TTC549 (cell line): ENCODE results near the gene LIN7B.
"Not testable (repeated sequence)": the region's sequence is repeated elsewhere in the genome, so short reads cannot be mapped to it uniquely, and the experiment has no call there.

Experiments used
- FAIRE-seq: peaks from 2 replicates; lab custom pipeline; 2012; peaks lifted over from hg19 to GRCh38; lab: Jason Lieb, UNC

Gene LIN7B

DNA sequence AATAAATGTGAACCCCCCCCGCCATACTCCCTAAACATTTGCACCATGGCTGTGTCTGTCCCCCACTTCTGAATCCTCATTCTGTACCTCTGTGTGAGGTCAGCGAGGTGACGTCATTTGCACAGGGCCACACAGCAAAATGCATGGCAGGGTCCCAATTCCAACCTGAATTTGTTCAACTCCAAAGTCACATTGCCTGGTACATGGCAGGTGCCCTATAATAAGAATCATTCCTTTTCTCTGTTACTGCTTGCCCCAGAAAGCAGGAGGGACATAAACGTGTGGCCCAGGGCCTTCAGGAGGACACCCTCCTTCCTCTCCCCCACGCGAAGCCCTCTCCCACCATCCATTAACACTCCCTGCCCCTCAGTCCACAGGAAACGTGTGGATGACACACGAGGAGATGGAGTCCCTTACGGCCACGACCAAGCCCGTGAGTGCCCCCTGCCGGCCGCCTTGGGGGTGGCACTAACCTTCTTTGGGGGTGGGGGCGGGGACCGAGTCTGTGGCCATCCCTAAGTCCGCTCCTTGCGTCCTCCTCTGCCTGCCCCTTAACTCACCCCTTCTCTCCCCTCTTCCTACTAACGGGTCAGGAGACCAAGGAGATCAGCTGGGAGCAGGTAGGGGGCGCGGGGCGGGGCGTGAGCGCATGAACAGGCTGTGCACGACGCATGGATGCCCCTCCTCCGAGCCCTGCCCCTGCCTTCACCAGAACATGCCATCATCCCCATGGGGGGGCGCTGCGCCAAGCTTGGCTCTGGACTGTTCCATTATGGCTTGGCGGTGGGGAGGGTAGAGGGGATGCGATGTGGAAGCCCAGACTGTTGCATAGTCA lies 31.6 kb downstream of the LIN7B start:
- FAIRE-seq, result no peak

- FAIRE-seq, result not testable (repeated sequence)
Measured at GRCh38 chr19:49146408-49146770, 32.2 kb downstream of the LIN7B start.

DNA sequence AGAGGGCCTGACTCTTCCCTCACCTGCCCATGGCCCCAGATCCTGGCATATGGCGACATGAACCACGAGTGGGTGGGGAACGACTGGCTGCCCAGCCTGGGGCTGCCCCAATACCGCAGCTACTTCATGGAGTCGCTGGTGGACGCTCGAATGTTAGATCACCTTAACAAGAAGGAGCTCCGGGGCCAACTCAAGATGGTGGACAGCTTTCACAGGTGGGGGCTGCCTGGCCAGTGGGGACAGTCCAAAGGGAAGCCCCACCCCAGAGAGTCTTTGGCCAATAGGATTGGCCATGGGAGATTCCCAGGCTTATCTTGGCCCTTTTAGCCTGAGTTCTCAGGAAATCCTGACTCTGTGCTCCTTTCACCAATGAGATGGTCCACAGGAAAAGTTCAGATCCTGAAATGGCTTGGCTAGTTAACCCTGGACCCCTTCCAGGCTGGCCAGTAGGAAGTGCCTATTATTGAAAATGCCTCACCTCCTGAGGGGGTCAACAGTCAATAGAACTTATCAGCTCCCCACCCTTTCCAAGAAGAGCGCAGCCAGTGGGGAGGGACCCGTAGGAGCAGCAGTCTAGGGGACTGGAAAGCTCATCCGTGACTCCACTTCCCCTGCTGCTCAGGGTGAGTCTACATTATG lies 34.0 kb downstream of the LIN7B start:
- FAIRE-seq, result no peak

GRCh38 chr19:49148784-49149651 lies 34.8 kb downstream of the LIN7B start:
- peak; percentile 65 for FAIRE-seq

GRCh38 chr19:49149652-49150105 lies 35.5 kb downstream of the LIN7B start:
- FAIRE-seq, result no peak

DNA sequence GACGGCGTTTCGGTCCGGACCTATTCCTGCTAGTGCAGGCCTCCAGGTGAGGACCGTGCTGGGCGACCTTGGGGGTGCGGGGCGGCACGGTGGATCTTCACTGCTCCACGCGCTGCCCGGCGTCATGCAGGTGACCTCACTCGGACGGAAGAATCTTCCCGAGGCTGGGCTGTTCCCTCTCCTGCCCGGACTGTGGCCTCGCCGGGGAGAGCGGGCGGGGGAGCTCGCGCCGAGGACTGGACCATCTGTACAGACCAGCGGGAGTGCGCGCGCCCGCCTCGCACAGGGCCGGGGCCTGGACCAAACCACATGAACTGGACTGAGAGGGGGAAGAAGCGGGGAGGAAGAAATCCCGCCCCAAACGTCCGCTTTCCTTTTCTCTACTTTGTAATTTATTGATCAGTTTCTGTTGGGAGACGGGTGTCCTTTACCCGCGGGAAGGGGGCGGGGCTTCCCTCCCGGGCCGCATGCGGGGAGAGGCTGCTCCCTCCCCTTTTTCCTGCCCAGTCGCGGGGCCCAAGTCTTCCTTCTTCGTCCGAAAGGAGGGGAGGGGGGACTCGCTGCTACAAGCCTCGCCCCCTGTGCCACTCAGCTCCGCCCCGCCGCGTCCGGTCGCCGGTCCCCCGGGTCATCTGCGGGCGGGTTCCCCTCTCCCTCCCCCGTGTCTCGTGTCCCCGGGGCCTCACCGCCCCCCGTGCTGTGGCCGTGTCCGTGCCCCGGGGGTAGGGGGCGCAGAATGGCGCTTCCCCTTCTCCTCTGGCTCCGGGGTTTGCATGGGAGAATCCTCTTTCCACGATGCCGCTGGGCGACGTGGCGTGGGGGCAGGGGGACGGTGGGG lies 36.2 kb downstream of the LIN7B start:
- no peak for FAIRE-seq

- no peak for FAIRE-seq
Measured at GRCh38 chr19:49150944-49151243, 36.7 kb downstream of the LIN7B start.

DNA sequence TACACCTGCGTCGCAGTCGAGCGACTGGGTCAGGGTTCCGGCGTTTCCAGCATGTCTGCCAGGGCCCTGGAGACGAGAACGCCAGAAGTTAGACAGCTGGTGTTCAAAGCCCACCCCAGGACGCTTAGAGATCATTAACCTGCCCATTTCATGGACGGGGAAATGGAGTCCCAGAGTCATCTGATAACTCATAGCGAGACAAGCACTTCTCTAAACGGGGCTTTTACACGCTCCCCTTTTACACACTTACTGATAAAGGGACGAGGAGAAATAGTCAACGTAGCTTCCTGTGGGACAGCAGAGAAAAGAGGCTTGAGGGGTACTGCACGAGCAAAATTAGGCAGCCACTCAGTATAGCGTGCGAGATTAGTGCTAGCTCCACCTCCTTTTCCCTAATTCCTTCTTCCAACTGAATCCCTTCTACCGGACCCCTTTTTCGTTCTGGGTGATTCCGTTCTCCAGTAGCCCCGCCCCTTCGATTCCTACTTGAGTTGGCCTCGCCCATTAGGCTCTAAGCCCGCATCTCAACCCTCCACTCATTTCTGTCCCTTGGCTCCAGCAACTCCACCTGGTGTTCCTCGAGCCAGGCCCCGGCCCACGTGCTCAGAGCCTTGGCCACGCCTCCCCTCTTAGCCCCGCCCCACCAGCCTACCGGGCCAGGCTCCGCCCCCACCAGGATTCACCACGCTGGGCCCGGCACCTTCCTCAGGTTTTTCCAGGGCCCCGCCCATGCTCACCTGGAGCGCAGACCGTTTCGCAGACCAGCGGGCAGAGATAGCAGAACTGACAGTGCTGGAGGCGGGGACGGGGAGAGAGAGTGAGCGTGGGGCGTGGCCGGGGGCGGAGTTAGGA lies 37.3 kb downstream of the LIN7B start:
- FAIRE-seq, result peak; percentile 92

DNA sequence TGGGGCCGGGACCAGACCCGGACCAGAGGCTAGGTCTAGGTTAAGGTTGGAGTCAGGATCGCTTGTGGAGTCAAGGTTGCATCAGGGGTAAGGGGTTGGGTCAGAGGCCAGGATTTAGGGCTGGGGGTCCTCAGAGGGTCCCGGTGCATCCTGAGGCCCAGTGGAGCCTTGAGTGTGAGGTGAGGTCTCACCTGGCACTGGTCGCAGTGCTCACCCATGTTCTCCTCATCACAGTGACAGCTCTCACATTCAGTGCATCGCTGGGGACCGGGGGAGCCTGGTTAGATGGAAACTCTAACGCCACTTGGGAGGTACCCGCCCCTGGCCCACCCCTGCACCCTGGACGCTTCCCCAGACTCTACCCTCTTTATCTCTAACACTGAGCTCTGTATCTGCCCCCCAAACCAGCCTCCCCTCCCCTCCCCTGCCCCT lies 38.0 kb downstream of the LIN7B start:
- no peak for FAIRE-seq

DNA sequence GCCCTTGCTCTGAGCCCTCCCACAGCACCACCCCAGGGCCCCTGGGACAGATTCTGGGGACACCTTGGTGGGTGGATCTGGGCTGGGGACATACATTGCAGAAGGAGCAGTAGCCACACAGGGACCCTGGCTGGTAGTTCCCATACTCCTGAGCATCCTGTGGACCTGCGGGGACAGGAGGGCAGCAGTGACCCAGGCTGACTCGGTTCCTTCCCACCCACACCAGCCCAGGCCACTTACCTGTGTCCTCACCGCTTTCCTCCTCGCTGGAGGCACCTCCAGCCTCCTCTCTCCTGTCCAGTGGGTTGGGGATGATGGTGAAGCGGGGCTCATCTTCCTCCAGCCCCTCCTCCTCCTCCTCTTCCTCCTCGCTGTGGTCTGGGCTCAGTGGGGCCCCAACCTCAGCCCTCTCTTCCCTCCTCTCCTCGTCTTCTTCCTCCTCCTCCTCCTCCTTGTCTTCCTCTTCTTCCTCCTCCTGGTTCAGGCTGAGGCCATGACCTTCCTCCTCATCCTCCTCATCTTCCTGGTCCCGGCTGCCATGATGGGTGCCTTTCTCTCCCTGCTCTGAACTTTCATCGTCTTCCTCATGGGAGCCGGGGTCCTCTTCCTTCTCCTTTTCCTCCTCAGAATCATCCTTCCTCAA lies 39.1 kb downstream of the LIN7B start:
- FAIRE-seq, result no peak

DNA sequence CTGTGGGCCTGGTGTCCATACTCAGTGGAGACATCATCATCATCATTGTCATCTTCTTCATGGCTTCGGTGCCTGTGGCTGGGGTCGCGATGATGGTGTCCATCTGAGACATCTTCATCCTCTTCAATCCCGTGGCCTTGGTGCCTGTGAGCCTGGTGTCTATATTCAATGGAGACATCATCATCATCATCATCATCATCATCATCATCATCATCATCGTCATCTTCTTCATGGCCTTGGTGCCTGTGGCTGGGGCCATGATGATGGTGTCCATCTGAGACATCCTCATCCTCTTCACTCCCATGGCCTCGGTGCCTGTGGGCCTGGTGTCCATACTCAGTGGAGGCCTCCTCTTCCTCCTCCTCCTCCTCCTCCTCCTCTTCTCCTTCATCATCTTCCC lies 40.1 kb downstream of the LIN7B start:
- FAIRE-seq, result no peak

DNA sequence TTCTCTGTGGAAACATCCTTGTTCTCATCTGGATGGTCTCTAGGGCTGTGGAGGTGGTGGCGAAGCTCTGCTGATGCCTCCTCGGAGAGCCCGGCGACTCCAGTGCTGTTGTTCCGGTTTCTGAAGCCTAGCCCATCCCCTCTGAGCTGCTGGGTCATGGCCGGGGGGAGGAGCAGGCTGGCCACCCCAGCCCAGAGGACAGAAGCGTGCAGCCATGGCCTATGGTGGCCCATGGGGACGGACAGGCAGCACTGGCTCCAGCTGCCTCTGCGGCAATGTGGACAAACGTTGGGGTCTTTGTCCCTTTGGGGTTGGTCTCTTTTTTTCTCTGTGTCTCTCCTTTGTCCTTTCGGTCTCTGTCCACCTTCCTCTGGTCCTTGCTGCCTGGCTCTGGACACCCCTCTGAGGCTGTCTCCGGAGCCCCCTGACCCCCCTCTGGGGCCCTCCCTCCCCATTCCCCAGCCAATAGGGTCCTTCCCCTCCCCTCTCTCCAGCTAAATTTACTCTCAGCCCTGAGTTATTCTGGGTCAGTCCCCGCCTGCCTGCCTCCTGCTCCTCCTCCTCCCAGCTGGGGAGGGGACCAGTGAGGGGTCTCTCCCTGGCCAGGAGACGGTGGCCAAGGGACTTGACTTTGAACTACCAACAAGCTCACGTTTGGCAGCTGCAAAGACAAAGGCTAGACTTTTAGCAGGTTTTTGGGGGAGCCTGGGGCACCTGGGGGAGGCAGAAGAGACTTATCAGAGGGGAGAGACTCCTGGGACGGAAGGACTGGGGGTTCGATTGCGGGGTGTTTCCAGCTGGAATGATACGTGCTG lies 41.0 kb downstream of the LIN7B start, which contains the start of gene HRC:
Gene HRC, minus strand, starts transcription at position 392 of the 815 bp plus-strand sequence. Its CDS starts 159 bp downstream, at position 233.
- no peak for FAIRE-seq

- FAIRE-seq, result no peak
Measured at GRCh38 chr19:49155820-49156346, 41.7 kb downstream of the LIN7B start.

DNA sequence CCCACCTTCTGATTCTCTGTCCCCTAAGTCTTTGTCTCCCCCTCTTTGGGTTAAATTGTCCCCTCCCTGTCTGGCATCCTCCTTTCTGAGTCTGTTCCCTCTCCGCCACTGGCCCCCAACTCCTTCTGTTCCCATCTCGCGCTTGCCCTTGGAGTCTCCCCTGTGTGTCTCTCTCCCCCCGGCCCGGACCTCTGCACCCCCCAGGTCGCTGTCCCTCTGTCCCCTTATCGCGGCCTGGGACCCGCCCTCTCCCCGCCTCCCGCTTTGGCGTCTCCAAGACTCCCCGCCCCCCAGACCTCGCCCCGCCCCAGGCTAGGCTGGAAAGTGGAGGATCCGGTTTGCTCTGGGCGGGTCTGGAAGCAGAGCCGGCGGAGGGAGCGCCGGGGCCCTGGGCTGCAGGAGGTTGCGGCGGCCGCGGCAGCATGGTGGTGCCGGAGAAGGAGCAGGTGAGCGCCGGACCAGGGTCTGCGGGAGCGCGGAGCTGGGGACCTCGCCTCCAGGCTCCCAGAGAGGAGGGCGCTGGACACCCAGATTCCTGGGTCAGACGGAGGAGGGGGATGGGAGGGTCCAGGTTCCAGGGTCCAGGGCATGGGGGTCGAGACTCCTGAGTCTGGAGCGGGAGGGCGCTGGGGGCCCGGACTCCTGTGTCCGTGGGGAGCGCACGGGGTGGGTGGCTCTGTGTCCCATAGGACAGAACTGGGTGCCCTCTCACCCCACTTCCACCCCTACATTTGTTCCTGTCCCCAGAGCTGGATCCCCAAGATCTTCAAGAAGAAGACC lies 43.5 kb downstream of the LIN7B start, which contains the start of gene TRPM4:
Gene TRPM4, plus strand, starts transcription at position 348 of the 780 bp plus-strand sequence. Its CDS starts 75 bp downstream, at position 423.
- FAIRE-seq, result no peak

DNA sequence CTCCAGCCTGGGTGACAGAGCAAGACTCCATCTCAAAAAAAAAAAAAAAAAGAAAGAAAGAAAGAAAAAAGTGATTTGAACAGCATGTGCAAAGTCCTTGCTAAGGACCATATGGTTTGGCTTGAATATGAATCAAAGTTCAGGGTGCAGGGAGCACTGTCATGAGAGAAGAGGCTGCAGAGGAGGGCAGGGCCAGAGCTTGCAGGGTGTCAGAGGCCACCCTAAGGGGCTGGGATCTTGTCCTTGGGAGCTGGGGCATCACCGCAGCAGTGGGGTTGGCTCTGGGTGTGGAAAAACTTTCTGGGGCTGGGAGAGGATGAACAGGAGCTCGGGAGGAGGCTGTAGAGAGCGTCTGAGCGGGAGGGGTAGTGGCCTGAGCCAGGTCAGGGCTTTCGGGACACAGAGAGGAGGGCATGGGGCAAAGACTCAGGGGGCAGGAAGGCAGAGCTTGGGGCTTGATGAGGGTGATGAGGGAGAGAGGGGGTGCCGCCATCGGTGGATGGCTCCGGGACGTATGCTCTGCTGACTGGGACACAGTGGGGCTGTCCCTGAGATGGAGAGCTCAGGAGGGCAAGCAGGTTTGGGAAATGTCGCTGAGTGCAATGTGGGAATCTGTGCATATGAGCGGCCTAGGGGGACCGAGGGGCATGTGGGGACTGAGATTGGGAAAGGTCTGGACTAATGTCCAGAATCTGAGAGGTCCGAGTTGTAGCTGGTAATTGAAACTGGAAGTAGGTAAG lies 46.5 kb downstream of the LIN7B start:
- no peak for FAIRE-seq

DNA sequence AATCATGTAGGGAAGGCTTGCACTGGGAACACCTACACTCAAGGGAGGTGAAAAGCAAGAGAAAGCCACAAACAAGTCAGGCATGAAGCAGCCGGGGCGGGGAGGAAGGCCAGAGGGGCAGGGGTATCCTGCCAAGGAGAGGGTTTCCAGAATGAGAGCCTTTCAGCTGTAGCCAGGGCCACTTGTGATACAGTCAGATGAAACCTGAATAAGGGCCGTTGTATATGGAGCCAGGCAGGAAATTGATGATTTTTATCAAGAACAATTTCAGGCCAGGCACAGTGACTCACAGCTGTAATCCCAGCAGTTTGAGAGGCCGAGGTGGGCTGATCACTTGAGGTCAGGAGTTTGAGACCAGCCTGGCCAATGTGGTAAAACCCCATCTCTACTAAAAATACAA lies 47.8 kb downstream of the LIN7B start:
- FAIRE-seq, result no peak

- no peak for FAIRE-seq
Measured at GRCh38 chr19:49165111-49165750, 51.1 kb downstream of the LIN7B start.
